ENCODE data around the gene TSEN54. TPM values are rescaled to one million over a fixed set of nuclear protein-coding genes. Genes with fewer than 3 reads are reported as not detected.

Gene TSEN54
- total RNA-seq, 1 experiment from 2014 or later, result 36.6 TPM

- Histone ChIP-seq H3K9me3 (ENCODE audit: low read depth, low read length, poor library complexity, severe bottlenecking) (no peaks in the 10 kb centered on the region), H3K4me1 (ENCODE audit: insufficient read depth, low read length, poor library complexity, severe bottlenecking) (no peaks in the 10 kb centered on the region), H3K4me3 (ENCODE audit: low read depth, low read length, poor library complexity, severe bottlenecking) (no peak overlapping the region), H3K27me3 (replicated peaks; ENCODE audit: insufficient read depth, low read depth, low read length, poor library complexity) (no peaks in the 10 kb centered on the region), H3K27ac (ENCODE audit: low read depth, low read length, poor library complexity, severe bottlenecking) (no peak overlapping the region), H3K36me3 (ENCODE audit: insufficient read depth, low read length, poor library complexity, severe bottlenecking) (peaks cover 10% of the 10 kb centered on the region)
- POLR2A ChIA-PET (ENCODE audit: low non-redundant PET), result no interaction called here
- CTCF ChIA-PET, result no interaction called here
- intact Hi-C loops (cut with micrococcal nuclease; ENCODE audit: unreplicated experiment), result no loop called here
- no peak for DNase-seq (ENCODE audit: low spot score)
- no TSS peak for BruUV-seq (replicated peaks)
- TF ChIP-seq CTCF (conservative IDR thresholded peaks at IDR 0.05; ENCODE audit: low read depth, low read length) (no peak), EZH2 (IDR thresholded peaks at IDR 0.05; ENCODE audit: borderline replicate concordance, low read depth, low read length, poor library complexity, severe bottlenecking) (no peak)
Observed at GRCh38 chr17:75505640-75506039, 10.7 kb upstream of the TSEN54 start.

GRCh38 chr17:75506134-75506533 is 10.2 kb upstream of the TSEN54 start:
- no TSS peak for BruUV-seq (replicated peaks)
- CTCF ChIA-PET, result no interaction called here
- TF ChIP-seq CTCF (conservative IDR thresholded peaks at IDR 0.05; ENCODE audit: low read depth, low read length) (no peak), EZH2 (IDR thresholded peaks at IDR 0.05; ENCODE audit: borderline replicate concordance, low read depth, low read length, poor library complexity, severe bottlenecking) (no peak)
- peaks cover 9% of the 10 kb centered on the region for H3K36me3 ChIP-seq (ENCODE audit: insufficient read depth, low read length, poor library complexity, severe bottlenecking)
- H3K27me3 ChIP-seq (replicated peaks; ENCODE audit: insufficient read depth, low read depth, low read length, poor library complexity), result no peaks in the 10 kb centered on the region
- DNase-seq (ENCODE audit: low spot score), result no peak
- H3K27ac ChIP-seq (ENCODE audit: low read depth, low read length, poor library complexity, severe bottlenecking), result no peak overlapping the region
- no peaks in the 10 kb centered on the region for H3K9me3 ChIP-seq (ENCODE audit: low read depth, low read length, poor library complexity, severe bottlenecking)
- no peaks in the 10 kb centered on the region for H3K4me1 ChIP-seq (ENCODE audit: insufficient read depth, low read length, poor library complexity, severe bottlenecking)
- H3K4me3 ChIP-seq (ENCODE audit: low read depth, low read length, poor library complexity, severe bottlenecking), result no peak overlapping the region
- POLR2A ChIA-PET (ENCODE audit: low non-redundant PET), result no interaction called here
- intact Hi-C loops (cut with micrococcal nuclease; ENCODE audit: unreplicated experiment), result no loop called here

- Histone ChIP-seq H3K27ac (ENCODE audit: low read depth, low read length, poor library complexity, severe bottlenecking) (no peak overlapping the region), H3K27me3 (replicated peaks; ENCODE audit: insufficient read depth, low read depth, low read length, poor library complexity) (no peaks in the 10 kb centered on the region), H3K4me1 (ENCODE audit: insufficient read depth, low read length, poor library complexity, severe bottlenecking) (no peaks in the 10 kb centered on the region), H3K36me3 (ENCODE audit: insufficient read depth, low read length, poor library complexity, severe bottlenecking) (peaks cover 9% of the 10 kb centered on the region), H3K9me3 (ENCODE audit: low read depth, low read length, poor library complexity, severe bottlenecking) (no peaks in the 10 kb centered on the region), H3K4me3 (ENCODE audit: low read depth, low read length, poor library complexity, severe bottlenecking) (no peak overlapping the region)
- intact Hi-C loops (cut with micrococcal nuclease; ENCODE audit: unreplicated experiment), result no loop called here
- BruUV-seq (replicated peaks), result no TSS peak
- no peak for DNase-seq (ENCODE audit: low spot score)
- POLR2A ChIA-PET (ENCODE audit: low non-redundant PET), result no interaction called here
- CTCF ChIA-PET, result no interaction called here
- TF ChIP-seq CTCF (conservative IDR thresholded peaks at IDR 0.05; ENCODE audit: low read depth, low read length), result no peak
- no peak for TF ChIP-seq EZH2 (IDR thresholded peaks at IDR 0.05; ENCODE audit: borderline replicate concordance, low read depth, low read length, poor library complexity, severe bottlenecking)
Observed at GRCh38 chr17:75506888-75507287, 9.4 kb upstream of the TSEN54 start.

All from A673 (cell line).